GM18499 (cell line): ENCODE measurements around the gene DYNC2I2.

Experiments used
- ATAC-seq: cut with Tn5 transposase; IDR thresholded peaks from one replicate; pipeline ENCODE4 v1.9.1; 2021; ENCODE audit warnings: moderate number of reproducible peaks; ENCODE audit not compliant: insufficient read depth, unreplicated experiment

Gene DYNC2I2

DNA sequence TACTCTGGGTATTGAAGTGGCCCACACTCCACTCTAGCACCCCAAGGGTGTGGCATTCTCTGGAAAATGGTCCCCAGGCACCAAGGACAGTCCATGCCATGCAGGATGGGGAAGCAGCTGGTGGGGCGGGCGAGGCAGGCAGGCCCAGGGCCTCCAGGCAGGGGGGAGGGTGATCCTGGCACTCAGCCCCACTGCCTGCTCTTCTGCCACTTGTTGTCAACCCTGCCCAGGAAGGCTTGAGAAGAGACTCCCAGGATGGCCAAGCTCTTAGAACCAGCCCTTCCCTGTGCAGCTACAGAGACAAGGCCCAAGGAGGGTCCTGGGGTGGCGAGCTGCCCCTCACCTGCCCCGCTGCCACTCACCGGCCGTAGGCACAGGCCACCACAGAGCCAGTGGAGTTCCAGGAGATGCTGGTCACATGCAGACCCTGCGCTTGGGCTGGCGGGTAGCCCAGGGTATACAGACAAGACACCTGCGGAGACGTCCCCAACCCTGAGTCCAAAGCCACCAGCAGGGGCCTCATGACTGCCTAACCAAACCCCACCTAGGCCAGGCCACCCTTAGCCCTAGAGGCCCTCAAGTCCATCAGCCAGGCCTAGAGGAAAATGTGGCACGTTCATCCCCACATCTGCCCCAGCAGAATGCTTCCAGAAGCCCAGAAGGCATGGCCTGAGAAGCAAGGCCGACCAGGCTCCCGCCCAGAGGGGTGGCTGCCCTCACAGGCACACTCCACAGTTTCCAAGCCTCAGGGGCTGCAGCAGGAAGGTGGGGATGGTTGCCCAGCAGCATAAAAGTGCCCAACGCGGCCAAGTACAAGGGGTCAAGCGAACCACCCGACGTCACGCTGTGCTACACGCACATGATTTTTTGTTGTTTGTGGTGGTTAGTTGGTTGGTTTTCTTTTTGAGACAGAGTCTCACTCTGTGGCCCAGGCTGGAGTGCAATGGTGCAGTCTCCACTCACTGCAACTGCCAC, 19.8 kb downstream of the DYNC2I2 start:
- no peak for ATAC-seq

DNA sequence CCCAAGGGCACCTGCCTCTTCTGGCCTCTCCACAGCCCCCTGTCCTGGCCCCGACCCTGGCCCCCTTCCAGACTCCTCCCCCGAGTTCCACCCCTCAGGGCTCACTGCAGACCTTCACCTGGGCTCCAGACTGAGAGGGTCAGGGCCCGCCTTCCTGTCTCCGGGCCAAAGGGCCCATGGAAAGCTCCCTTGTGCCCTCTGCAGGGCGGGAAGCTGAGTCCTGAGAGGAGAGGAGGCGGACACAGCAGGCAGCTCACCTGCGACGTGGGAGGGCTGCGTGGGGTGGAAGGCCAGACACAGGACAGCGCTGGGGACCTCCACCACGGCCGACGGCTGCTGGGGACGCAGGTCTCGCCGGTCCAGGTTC, 20.6 kb downstream of the DYNC2I2 start:
- ATAC-seq: no peak

DNA sequence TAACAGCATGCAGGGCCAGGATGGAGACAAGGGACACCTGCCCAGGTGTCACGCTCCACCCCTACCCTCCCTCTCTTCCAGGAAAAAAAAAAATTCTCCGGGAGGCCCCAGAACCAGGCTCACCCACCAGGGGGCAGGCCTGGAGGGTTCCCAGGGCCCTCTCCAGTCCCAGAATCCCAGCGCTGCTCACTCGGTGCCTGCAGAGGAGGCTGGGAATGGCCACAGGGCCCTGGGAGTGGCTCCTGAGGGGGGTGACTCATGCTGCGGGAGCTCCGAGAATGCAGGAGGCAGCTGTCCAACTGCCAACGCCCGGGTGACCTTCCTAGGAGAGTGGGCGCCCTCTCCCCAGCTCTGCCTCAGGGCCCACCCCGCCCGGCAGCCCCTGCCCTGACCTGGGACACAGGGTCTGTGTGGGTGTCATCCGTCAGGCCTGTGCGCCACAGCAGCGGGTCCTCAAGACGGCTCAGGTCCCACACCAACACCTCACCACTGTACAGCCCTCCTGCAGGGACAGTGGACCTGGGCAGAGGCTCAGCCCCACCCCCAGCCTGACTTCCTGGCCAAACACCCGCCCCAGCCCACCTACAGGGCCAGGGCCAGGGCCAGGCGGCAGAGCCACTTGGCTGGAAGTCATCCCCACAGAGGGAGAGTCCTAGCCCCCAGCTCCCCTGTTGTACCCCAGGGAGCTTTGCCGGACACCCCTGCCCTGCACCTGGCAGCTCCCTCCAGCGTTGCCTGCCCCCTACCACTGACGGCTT, 21.2 kb downstream of the DYNC2I2 start:
- ATAC-seq: no peak

DNA sequence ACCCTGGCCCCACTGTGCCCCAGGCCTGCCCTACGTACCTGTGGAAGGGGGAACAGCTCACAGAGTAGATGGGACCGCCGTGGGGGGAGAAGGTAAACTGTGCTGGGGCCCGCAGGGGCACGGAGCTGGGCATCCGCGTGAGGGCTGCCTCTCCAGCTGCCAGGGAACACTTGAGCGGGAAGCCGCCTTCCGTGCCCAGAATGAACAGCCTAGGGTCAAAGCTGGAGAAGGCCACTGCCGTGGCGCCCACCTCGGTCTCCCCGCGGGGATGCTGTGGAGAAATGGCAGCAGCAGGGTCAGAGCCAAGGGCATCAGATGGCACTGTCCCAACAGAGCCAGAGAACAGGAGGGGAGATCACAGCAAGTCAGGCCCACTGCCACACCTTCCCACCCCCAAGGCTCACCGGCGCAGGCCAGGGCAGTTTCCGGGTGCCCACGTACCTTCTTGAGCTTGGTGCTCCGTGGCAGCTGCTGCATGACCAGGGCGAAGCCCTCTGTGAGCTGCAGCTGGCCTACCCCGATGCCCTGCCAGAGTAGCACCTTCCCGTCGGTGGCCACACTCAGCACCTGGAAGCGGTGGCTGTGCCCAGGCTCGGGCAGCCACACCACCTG, 21.9 kb downstream of the DYNC2I2 start:
- no peak for ATAC-seq

DNA sequence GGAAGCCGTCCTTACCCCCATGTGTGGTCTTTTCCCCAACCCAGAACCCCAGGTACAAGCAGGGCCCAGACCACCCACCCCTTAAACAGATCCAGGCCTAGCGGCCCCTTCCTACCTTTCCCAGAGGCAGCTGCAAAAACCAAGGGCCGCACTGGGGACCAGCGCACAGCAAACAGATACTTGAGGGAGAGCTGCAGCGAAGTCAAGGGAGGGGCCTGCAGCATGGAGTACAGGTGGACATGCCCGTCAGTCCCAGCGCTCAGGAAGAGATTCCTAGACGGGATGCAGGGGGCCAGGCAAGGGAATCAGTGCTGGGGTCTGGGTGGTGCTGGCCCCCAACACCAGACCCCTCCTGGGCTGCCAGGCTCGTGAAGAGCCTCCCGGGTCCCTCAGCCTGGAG, 22.5 kb downstream of the DYNC2I2 start:
- no peak for ATAC-seq

DNA sequence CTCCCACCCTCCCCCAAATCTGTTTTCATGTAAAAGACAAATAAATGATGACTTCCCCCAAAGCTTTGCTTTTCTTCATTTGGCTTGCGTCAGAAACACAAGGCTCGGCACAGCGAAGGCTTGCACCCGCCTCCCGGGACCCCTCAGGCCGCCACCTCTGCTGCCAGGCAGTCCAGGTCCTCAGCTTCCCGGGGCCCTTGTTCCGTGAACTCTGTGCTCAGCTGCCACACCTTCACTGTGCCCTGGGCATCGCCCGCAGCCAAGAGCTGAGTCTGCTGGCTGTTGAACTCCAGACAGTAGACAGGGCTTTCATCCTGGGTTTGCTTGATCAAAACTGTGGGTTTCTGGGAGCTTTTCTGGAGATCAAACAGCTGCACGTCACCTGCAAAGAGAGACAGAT, 23.0 kb downstream of the DYNC2I2 start:
- ATAC-seq: no peak

DNA sequence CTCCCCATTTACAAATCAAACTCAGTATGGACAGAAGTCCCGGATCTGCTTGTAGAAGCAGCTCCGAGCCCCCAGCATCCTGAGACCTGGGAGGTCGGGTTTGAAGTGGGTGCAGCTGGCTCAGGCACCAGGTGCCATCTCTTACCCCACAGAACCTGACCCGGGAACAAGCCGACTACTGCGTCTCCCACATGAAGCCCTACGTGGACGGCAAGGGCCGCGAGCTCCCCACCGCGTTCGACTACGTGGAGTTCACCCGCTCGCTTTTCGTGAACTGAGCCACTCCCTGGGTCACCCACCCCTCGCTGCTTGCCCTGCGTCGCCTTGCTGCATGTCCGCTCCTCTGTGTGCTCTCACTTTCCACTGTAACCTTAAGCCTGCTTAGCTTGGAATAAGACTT, 23.6 kb downstream of the DYNC2I2 start:
- no peak for ATAC-seq

DNA sequence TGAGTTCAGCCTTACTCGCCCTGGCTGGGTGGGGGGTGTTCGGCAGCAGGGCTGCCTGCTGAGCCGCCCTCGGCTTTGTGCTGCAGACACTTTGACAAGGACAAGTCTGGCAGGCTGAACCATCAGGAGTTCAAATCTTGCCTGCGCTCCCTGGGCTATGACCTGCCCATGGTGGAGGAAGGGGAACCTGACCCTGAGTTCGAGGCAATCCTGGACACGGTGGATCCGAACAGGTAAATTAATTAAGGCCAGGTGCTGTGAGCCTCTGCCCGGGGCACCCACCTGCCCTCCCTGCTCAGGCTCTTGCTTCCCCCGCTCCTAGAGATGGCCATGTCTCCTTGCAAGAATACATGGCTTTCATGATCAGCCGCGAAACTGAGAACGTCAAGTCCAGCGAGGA, 24.2 kb downstream of the DYNC2I2 start:
- no peak for ATAC-seq

DNA sequence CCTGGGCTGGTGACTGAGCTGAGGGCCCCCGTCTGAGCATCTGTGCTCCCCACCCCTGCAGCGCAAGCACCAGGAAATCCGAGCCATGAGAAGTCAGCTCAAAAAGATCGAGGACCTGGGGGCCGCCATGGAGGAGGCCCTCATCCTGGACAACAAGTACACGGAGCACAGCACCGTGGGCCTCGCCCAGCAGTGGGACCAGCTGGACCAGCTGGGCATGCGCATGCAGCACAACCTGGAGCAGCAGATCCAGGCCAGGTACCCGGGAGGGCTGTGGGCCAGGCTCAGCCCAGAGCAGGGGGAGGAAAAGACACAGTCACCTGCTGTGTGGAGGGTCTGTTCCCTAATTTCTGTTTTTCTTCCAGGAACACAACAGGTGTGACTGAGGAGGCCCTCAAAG, 24.6 kb downstream of the DYNC2I2 start:
- ATAC-seq: no peak

DNA sequence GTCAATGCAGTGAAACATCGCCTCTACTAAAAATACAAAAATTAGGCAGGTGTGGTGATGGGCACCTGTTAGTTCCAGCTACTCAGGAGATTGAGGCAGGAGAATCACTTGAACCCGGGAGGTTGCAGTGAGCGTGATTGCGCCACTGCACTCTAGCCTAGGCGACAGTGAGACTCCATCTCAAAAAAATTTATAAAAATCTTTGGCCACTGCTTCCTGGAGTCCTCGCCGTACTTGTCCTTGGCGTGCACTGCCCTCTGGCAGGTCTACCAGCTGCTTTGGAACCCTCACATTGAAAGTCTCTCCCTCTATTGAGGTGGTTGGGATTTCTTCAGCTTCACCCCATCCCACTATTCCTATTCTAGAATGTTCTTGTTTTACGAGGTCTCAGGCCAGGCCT, 25.0 kb downstream of the DYNC2I2 start:
- ATAC-seq: no peak

DNA sequence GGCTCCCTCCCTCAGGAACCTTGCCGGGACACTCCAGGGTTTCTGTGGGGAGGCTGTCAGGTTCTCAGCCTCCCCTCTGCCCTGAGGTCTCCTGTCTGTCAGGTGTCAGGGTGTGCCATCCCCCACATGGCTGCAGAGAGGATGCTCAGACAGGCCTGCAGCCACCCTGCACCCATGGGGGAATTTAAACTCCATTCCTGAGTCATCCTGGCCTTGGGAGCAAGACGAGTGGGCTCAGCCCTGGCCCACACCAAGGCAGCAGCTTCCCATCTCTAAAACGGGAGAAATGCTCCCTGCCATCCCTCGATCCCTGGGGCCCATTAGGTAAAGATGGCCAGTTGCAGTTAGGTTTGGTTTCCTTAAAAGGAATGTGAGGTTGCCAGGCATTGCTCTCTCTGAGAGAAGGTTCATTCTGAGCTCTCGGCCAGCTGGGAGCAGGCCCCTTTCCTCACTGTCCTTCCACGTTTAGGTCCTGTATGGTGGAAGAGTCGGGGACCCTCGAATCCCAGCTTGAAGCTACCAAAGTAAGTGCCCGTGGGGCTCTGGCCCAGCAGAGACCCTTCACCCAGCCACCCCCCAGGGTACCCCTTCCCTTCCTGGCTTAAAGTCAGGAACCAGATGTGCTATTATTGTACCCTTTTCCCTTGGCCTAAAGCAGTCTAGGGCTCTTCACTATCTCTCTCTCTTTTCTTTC, 26.6 kb downstream of the DYNC2I2 start:
- no peak for ATAC-seq

DNA sequence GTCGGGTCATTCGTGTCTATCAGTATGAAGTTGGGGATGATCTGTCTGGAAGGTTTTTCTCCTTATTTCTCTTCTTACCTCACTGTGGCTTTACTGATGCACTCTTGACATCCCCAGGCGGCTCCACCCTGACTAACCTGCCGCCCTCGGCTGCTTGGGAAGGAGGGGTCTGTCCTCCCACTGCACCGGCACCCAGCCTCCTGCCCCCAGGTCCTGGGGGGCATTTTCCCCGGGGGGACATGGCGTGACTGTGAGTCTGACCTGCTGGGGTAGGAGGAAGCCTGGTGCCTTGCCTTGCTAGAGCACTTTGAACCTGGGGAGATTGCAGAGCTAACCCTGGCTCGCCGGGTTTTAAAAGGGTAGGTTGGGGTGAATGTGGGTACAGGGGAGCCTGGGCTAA, 27.5 kb downstream of the DYNC2I2 start:
- no peak for ATAC-seq

DNA sequence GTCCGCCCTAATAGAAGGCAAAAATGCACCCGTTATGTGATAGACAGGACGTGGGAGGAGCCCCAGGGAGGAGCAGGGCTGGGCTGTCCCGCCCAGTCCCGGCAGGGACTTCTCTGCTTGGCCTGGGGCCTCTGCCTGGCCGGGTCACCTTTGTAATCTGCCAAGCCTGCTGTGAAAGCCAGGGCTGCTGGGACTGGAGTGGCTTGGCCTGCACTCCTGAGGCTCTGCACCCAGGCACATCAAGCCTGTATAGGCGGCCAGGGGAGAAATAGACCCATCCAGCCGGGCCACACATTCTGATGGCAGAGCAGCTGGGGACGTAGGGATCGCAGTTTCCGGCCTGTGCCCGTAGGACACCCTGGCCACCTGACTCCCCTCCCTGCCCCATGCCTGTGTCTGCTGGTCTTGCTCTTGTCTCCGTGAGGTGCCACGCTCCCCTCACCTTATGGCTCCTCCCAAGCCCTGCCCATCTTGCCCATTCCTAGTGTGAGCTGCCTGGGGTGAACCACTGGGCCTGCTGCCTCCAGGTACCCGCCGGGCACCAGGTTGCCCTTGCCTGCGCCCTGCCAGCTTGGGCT, 28.1 kb downstream of the DYNC2I2 start:
- ATAC-seq: no peak

DNA sequence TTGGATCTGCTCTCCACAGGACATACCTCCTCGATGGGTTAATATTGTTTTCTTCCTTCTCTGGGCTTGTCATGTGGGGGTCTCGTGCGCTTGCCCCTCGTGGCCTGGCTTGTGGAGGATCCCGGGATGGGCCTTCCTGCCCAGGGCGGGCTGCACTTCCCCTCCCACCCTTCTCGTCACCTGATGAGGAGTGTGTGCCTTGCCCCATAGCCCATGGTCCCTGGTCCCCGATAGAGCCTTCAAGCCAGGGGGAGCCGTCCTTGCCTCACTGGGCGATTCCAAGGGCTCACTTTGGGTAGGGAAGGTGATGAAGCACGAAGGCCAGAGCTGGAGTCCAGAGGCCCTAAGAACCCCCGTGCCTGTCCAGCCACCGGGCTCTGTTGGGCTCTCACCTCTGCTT, 28.7 kb downstream of the DYNC2I2 start:
- no peak for ATAC-seq

DNA sequence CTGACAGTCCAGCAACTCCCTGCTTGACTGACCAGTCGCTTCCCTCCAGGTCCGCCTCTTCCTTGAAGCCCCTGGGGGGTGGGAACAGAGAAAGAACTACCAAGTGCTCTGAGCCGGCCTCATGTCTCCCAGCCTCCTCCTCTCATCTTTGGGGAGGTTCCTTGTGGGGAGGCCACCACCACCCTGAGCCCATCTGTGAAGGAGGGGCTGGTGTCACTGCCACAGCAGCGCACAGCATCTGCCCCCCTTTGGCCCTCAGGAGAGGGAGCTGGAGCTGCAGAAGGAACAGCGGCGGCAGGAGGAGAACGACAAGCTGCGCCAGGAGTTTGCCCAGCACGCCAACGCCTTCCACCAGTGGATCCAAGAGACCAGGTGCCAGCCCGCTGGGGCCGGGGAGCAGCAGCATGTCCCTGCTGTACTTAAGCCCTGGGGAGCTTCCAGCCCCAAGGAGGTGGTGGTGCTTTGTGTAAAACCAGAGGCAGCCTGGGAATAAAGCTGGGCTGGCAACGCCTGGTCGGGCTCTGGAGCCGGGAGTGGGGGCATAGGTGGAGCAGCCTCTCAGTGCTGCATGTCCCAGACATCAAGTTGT, 29.4 kb downstream of the DYNC2I2 start:
- no peak for ATAC-seq

DNA sequence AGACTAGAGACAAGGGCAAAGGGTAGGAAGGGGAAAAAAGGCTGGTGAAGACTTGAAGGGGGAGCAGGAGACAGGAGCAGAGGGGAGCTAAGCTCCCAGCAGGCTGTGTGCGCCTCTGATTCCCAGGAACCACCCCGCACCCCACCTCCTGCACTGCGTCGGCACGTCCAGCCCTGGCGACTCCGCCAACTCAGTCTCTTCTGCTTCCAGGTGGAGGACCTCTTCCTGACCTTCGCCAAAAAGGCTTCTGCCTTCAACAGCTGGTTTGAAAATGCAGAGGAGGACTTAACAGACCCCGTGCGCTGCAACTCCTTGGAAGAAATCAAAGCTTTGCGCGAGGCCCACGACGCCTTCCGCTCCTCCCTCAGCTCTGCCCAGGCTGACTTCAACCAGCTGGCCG, 30.5 kb downstream of the DYNC2I2 start:
- ATAC-seq: no peak

DNA sequence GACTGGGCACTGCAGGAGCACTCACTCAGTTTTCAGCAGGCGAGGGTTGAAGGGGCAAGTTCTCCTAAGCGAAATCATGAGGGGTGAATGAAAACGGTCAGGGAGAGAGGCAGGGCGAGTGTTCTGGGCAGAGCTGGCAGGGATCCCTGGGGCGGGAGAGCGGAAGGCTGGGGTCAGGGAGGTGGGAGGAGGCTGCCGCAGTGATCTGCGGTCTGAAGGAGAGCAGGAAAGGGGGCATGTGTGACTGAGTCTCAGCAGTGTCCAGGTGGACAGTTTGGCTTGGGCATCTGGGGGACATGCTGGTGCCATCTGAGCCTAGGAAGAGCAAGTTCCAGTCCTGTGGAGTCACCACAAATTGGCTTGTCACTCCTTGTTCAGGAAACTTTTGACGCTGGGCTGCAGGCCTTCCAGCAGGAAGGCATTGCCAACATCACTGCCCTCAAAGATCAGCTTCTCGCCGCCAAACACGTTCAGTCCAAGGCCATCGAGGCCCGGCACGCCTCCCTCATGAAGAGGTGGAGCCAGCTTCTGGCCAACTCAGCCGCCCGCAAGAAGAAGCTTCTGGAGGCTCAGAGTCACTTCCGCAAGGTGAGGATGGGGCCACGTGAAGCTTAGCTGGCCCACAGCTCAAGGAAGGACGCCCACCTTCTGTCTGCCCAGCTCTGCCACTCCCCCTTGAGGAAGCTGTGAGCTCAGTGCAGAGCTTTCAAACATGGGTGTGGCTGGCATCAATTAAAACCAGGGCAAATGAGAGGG, 31.1 kb downstream of the DYNC2I2 start:
- no peak for ATAC-seq

DNA sequence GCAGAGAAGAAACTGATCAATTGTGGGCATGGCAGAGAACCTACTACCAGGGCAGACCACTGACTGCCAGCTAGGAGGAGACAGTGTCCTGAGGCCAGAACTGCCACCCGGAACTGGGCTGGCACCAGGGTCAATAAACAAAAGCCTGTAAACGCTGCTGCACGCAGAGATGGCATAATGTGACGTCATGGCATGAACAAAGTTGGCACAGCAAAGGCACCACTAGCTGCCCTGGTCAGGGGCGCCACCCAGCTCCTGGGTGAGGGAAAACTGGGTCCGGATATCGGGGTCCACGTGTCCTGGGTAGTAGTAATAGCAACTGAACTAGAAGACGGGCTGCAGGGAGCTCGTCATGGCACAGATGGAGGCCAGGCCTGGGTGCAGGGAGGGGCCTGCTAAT, 32.1 kb downstream of the DYNC2I2 start:
- no peak for ATAC-seq

DNA sequence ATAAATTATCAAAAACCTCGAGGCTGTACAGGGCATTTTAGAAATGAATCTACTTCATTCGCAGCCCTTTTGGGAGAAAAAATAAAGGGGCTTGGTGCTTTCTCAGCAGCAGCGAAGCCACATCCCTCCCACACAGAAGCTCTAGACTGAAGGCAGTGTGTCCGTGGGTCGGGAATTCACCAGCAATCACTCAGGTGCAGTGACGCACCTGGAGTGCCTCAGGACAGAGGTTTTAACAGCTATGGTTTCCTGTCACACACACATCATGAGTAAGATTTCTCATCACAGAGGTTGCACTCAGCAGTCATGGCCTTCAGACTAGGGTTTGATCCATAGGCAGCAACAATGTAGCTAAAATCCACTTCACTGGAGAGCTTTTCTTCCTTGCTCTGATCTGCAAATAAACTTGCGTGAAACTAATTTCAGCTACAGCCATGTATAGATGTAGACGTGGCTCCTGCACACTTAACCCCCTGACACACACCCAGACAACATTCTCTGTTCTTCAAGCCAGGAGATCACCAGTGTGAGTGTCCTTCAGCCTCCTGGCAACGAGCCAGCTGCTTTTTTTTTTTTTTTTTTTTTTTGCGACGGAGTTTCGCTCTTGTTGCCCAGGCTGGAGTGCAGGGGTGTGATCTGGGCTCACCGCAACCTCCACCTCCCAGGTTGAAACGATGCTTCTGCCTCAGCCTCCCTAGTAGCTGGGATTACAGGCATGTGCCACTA, 34.8 kb downstream of the DYNC2I2 start:
- ATAC-seq: no peak
